ENCODE results near the gene ARHGEF11. TPM values are rescaled to one million over a fixed set of nuclear protein-coding genes. Genes with fewer than 3 reads are reported as not detected.

ARHGEF11 gene
- total and polyA plus RNA-seq, 7 experiments from 2014 or later: 25.8 to 54.9 (median 32.1) TPM

- POLR2A ChIA-PET: no interaction called here
- Mint-ChIP-seq H3K36me3 (peaks cover 0 to 3% (median 0%) of the 10 kb centered on the region in 5 donors), H3K4me1 (no peaks in the 10 kb centered on the region), H3K27me3 (peaks cover 11 to 42% (median 24%) of the 10 kb centered on the region in 5 donors), H3K27ac (no peak overlapping the region), H3K9me3 (peaks cover 0 to 2% (median 0%) of the 10 kb centered on the region in 11 donors), H3K4me3 (no peak overlapping the region)
- ATAC-seq (no peak), DNase-seq (no peak)
- Histone ChIP-seq H3K9me3 (ENCODE audit: control insufficient read depth in 2 of 3, low read length in 3 of 3) (no peaks in the 10 kb centered on the region), H3K36me3 (ENCODE audit: control insufficient read depth in 2 of 3, insufficient read depth in 3 of 3, low read length in 3 of 3) (no peaks in the 10 kb centered on the region), H3K27ac (ENCODE audit: low read depth, low read length) (no peak overlapping the region), H3K27me3 (ENCODE audit: control insufficient read depth in 2 of 2, insufficient read depth in 2 of 2, low read length in 2 of 2) (no peaks in the 10 kb centered on the region), H3K4me3 (ENCODE audit: low read length) (no peak overlapping the region), H3K4me1 (ENCODE audit: control insufficient read depth in 2 of 2, insufficient read depth in 2 of 2, low read length in 2 of 2) (no peaks in the 10 kb centered on the region)
- CTCF ChIA-PET: no interaction called here
- intact Hi-C loops (cut with micrococcal nuclease): no loop called here
Measured at GRCh38 chr1:157032303-157032702, 13.2 kb downstream of the ARHGEF11 start.

GRCh38 chr1:157030728-157031127 lies 14.8 kb downstream of the ARHGEF11 start:
- POLR2A ChIA-PET: no interaction called here
- no peaks in the 10 kb centered on the region for H3K9me3 ChIP-seq (ENCODE audit: control insufficient read depth in 2 of 3, low read length in 3 of 3)
- Mint-ChIP-seq H3K27me3 (peaks cover 8 to 47% (median 20%) of the 10 kb centered on the region in 5 donors), H3K27ac (no peak overlapping the region), H3K36me3 (no peaks in the 10 kb centered on the region), H3K9me3 (no peaks in the 10 kb centered on the region), H3K4me3 (no peak overlapping the region), H3K4me1 (no peaks in the 10 kb centered on the region)
- no peaks in the 10 kb centered on the region for H3K27me3 ChIP-seq (ENCODE audit: control insufficient read depth in 2 of 2, insufficient read depth in 2 of 2, low read length in 2 of 2)
- intact Hi-C loops (cut with micrococcal nuclease): no loop called here
- ATAC-seq: no peak
- H3K4me1 ChIP-seq (ENCODE audit: control insufficient read depth in 2 of 2, insufficient read depth in 2 of 2, low read length in 2 of 2): no peaks in the 10 kb centered on the region
- CTCF ChIA-PET: no interaction called here
- no peak overlapping the region for H3K4me3 ChIP-seq (ENCODE audit: low read length)
- DNase-seq: no peak
- no peaks in the 10 kb centered on the region for H3K36me3 ChIP-seq (ENCODE audit: control insufficient read depth in 2 of 3, insufficient read depth in 3 of 3, low read length in 3 of 3)
- H3K27ac ChIP-seq (ENCODE audit: low read depth, low read length): no peak overlapping the region

- CTCF ChIA-PET: no interaction called here
Measured at GRCh38 chr1:157028674-157029073, 16.9 kb downstream of the ARHGEF11 start.

GRCh38 chr1:157025856-157026255 lies 19.7 kb downstream of the ARHGEF11 start:
- Mint-ChIP-seq H3K36me3 (peaks cover 0 to 10% (median 3%) of the 10 kb centered on the region in 5 donors), H3K9me3 (peaks cover 3 to 24% (median 19%) of the 10 kb centered on the region in 11 donors), H3K4me3 (no peak overlapping the region), H3K27ac (no peak overlapping the region), H3K4me1 (no peaks in the 10 kb centered on the region), H3K27me3 (peaks cover 26 to 54% (median 36%) of the 10 kb centered on the region in 5 donors)
- ChIA-PET POLR2A (no interaction called here), CTCF (interaction anchor here (0.5 kb wide), 1 partner anchor 12 kb away, joined by 3 read pairs; no protein-coding TSS in a partner anchor)
- Histone ChIP-seq H3K4me1 (ENCODE audit: control insufficient read depth in 2 of 2, insufficient read depth in 2 of 2, low read length in 2 of 2) (no peaks in the 10 kb centered on the region), H3K27me3 (ENCODE audit: control insufficient read depth in 2 of 2, insufficient read depth in 2 of 2, low read length in 2 of 2) (no peaks in the 10 kb centered on the region), H3K9me3 (ENCODE audit: control insufficient read depth in 2 of 3, low read length in 3 of 3) (no peaks in the 10 kb centered on the region), H3K27ac (ENCODE audit: low read depth, low read length) (no peak overlapping the region), H3K36me3 (ENCODE audit: control insufficient read depth in 2 of 3, insufficient read depth in 3 of 3, low read length in 3 of 3) (no peaks in the 10 kb centered on the region), H3K4me3 (ENCODE audit: low read length) (no peak overlapping the region)
- intact Hi-C loops (cut with micrococcal nuclease): no loop called here
- ATAC-seq (no peak), DNase-seq (no peak)

More at GRCh38 chr1:157028674-157029073, 16.9 kb downstream of the ARHGEF11 start:
- no peaks in the 10 kb centered on the region for H3K9me3 ChIP-seq (ENCODE audit: control insufficient read depth in 2 of 3, low read length in 3 of 3)
- H3K9me3 Mint-ChIP-seq: peaks cover 0 to 5% (median 0%) of the 10 kb centered on the region in 11 donors
- no peak overlapping the region for H3K27ac Mint-ChIP-seq
- H3K36me3 Mint-ChIP-seq: no peaks in the 10 kb centered on the region
- no peaks in the 10 kb centered on the region for H3K36me3 ChIP-seq (ENCODE audit: control insufficient read depth in 2 of 3, insufficient read depth in 3 of 3, low read length in 3 of 3)
- POLR2A ChIA-PET: interaction anchor here (1.1 kb wide), 1 partner anchor 19 kb away, joined by 3 read pairs; no protein-coding TSS in a partner anchor
- no peaks in the 10 kb centered on the region for H3K4me1 ChIP-seq (ENCODE audit: control insufficient read depth in 2 of 2, insufficient read depth in 2 of 2, low read length in 2 of 2)
- no peak for ATAC-seq
- no peak overlapping the region for H3K4me3 ChIP-seq (ENCODE audit: low read length)
- H3K27ac ChIP-seq (ENCODE audit: low read depth, low read length): no peak overlapping the region
- intact Hi-C loops (cut with micrococcal nuclease): no loop called here
- peaks cover 9 to 58% (median 25%) of the 10 kb centered on the region in 5 donors for H3K27me3 Mint-ChIP-seq
- DNase-seq: no peak
- no peak overlapping the region for H3K4me3 Mint-ChIP-seq
- H3K4me1 Mint-ChIP-seq: no peaks in the 10 kb centered on the region
- H3K27me3 ChIP-seq (ENCODE audit: control insufficient read depth in 2 of 2, insufficient read depth in 2 of 2, low read length in 2 of 2): no peaks in the 10 kb centered on the region

- Mint-ChIP-seq H3K9me3 (peaks cover 3 to 28% (median 20%) of the 10 kb centered on the region in 11 donors), H3K36me3 (peaks cover 0 to 11% (median 5%) of the 10 kb centered on the region in 5 donors), H3K4me1 (no peaks in the 10 kb centered on the region), H3K4me3 (no peak overlapping the region), H3K27ac (no peak overlapping the region), H3K27me3 (peaks cover 26 to 51% (median 35%) of the 10 kb centered on the region in 5 donors)
- Histone ChIP-seq H3K4me1 (ENCODE audit: control insufficient read depth in 2 of 2, insufficient read depth in 2 of 2, low read length in 2 of 2) (no peaks in the 10 kb centered on the region), H3K27me3 (ENCODE audit: control insufficient read depth in 2 of 2, insufficient read depth in 2 of 2, low read length in 2 of 2) (no peaks in the 10 kb centered on the region), H3K9me3 (ENCODE audit: control insufficient read depth in 2 of 3, low read length in 3 of 3) (no peaks in the 10 kb centered on the region), H3K27ac (ENCODE audit: low read depth, low read length) (no peak overlapping the region), H3K4me3 (ENCODE audit: low read length) (no peak overlapping the region), H3K36me3 (ENCODE audit: control insufficient read depth in 2 of 3, insufficient read depth in 3 of 3, low read length in 3 of 3) (no peaks in the 10 kb centered on the region)
- POLR2A ChIA-PET: no interaction called here
- CTCF ChIA-PET: interaction anchor here (0.5 kb wide), 1 partner anchor 11 kb away, joined by 3 read pairs; no protein-coding TSS in a partner anchor
- DNase-seq (no peak), ATAC-seq (no peak)
- intact Hi-C loops (cut with micrococcal nuclease): no loop called here
Measured at GRCh38 chr1:157025385-157025784, 20.2 kb downstream of the ARHGEF11 start.

- no peak overlapping the region for H3K4me3 Mint-ChIP-seq
- ChIA-PET CTCF (no interaction called here), POLR2A (no interaction called here)
- H3K36me3 Mint-ChIP-seq: peaks cover 4 to 19% (median 5%) of the 10 kb centered on the region in 5 donors
- Histone ChIP-seq H3K27me3 (ENCODE audit: control insufficient read depth in 2 of 2, insufficient read depth in 2 of 2, low read length in 2 of 2) (no peaks in the 10 kb centered on the region), H3K4me3 (ENCODE audit: low read length) (no peak overlapping the region), H3K4me1 (ENCODE audit: control insufficient read depth in 2 of 2, insufficient read depth in 2 of 2, low read length in 2 of 2) (no peaks in the 10 kb centered on the region), H3K9me3 (ENCODE audit: control insufficient read depth in 2 of 3, low read length in 3 of 3) (no peaks in the 10 kb centered on the region), H3K36me3 (ENCODE audit: control insufficient read depth in 2 of 3, insufficient read depth in 3 of 3, low read length in 3 of 3) (no peaks in the 10 kb centered on the region), H3K27ac (ENCODE audit: low read depth, low read length) (no peak overlapping the region)
- H3K9me3 Mint-ChIP-seq: peaks cover 3 to 55% (median 26%) of the 10 kb centered on the region in 11 donors
- no peak overlapping the region for H3K27ac Mint-ChIP-seq
- peaks cover 28 to 56% (median 52%) of the 10 kb centered on the region in 5 donors for H3K27me3 Mint-ChIP-seq
- intact Hi-C loops (cut with micrococcal nuclease): no loop called here
- no peaks in the 10 kb centered on the region for H3K4me1 Mint-ChIP-seq
- DNase-seq (no peak), ATAC-seq (no peak)
Measured at GRCh38 chr1:157021688-157022087, 23.9 kb downstream of the ARHGEF11 start.

GRCh38 chr1:157019457-157019856 lies 26.1 kb downstream of the ARHGEF11 start:
- no peak for ATAC-seq
- Mint-ChIP-seq H3K36me3 (peaks cover 4 to 19% (median 5%) of the 10 kb centered on the region in 5 donors), H3K4me1 (no peaks in the 10 kb centered on the region)

More at GRCh38 chr1:157019457-157019856, 26.1 kb downstream of the ARHGEF11 start:
- no peak overlapping the region for H3K4me3 Mint-ChIP-seq
- ChIA-PET POLR2A (no interaction called here), CTCF (no interaction called here)
- H3K27ac Mint-ChIP-seq: no peak overlapping the region
- no peaks in the 10 kb centered on the region for H3K4me1 ChIP-seq (ENCODE audit: control insufficient read depth in 2 of 2, insufficient read depth in 2 of 2, low read length in 2 of 2)
- H3K27ac ChIP-seq (ENCODE audit: low read depth, low read length): no peak overlapping the region
- peaks cover 32 to 53% (median 37%) of the 10 kb centered on the region in 5 donors for H3K27me3 Mint-ChIP-seq
- peaks cover 3 to 55% (median 25%) of the 10 kb centered on the region in 11 donors for H3K9me3 Mint-ChIP-seq
- DNase-seq: no peak
- no peak overlapping the region for H3K4me3 ChIP-seq (ENCODE audit: low read length)
- intact Hi-C loops (cut with micrococcal nuclease): no loop called here
- H3K27me3 ChIP-seq (ENCODE audit: control insufficient read depth in 2 of 2, insufficient read depth in 2 of 2, low read length in 2 of 2): no peaks in the 10 kb centered on the region
- H3K36me3 ChIP-seq (ENCODE audit: control insufficient read depth in 2 of 3, insufficient read depth in 3 of 3, low read length in 3 of 3): no peaks in the 10 kb centered on the region
- no peaks in the 10 kb centered on the region for H3K9me3 ChIP-seq (ENCODE audit: control insufficient read depth in 2 of 3, low read length in 3 of 3)
